Left renal pelvis (tissue), 4 donors: ENCODE results near the gene HTR1E. TPM values are rescaled to one million over a fixed set of nuclear protein-coding genes. Genes with fewer than 3 reads are reported as not detected.

Experiments used
- polyA plus RNA-seq, 4 donors: library from polyadenylated mRNA; unstranded; fragments of 120-200 nt; gene quantifications; one replicate each; pipeline ENCODE4 v1.2.1, GENCODE V29; 2013; ENCODE audit not compliant: insufficient read length in 4 of 4

Gene HTR1E
- polyA plus RNA-seq, 4 donors, result 0.58 to 4.1 (median 0.81) TPM

Other genes starting within 250 kb of the HTR1E start
- gene CGA, start 157.6 kb downstream of the HTR1E start, polyA plus RNA-seq, result 1 to 10 TPM in 1 of 4 donors, under 1 TPM in 2, not detected in 1; 0.37 to 2.6 (median 0.56) TPM
- 10 to 100 TPM; 39.3 to 46.8 (median 41.6) TPM for gene ZNF292, start 218.0 kb downstream of the HTR1E start, polyA plus RNA-seq